ENCODE measurements around the gene MYL12A. TPM values are rescaled to one million over a fixed set of nuclear protein-coding genes. Genes with fewer than 3 reads are reported as not detected.

The MYL12A gene
- total and polyA plus RNA-seq, 2 experiments from 2014 or later = 206 to 502 TPM

- Histone ChIP-seq H3K27me3 (ENCODE audit: insufficient read depth) (no peaks in the 10 kb centered on the region), H3K27ac (ENCODE audit: low read depth) (no peak overlapping the region), H3K4me1 (ENCODE audit: insufficient read depth) (peaks cover 19% of the 10 kb centered on the region), H3K9me2 (ENCODE audit: insufficient read depth) (no peaks in the 10 kb centered on the region), H3F3A (replicated peaks; ENCODE audit: low read depth) (0 out of 2 replicates have a peak, but pooled peaks cover 6% of the 10 kb centered on the region), H4K20me1 (replicated peaks; ENCODE audit: insufficient read depth) (peaks cover 11% of the 10 kb centered on the region; the same call in 1 of the 2 replicates), H3K4me3 (no peak overlapping the region), H3K4me2 (peak overlapping the region; percentile 82; the same call in 1 of the 2 replicates), H3K36me3 (ENCODE audit: insufficient read depth) (peaks cover 7% of the 10 kb centered on the region), H3K79me2 (replicated peaks; ENCODE audit: insufficient read depth) (peaks cover 25% of the 10 kb centered on the region), H2AFZ (no peak overlapping the region)
- Mint-ChIP-seq H3K27me3 (ENCODE audit: insufficient read depth, low read depth, poor library complexity) (peaks cover 13% of the 10 kb centered on the region), H3K36me3 (ENCODE audit: low read depth) (peaks cover 34% of the 10 kb centered on the region), H3K4me1 (peaks cover 16% of the 10 kb centered on the region; the same call in 2 of the 3 replicates), H3K27ac (no peak overlapping the region), H3K4me3 (peak overlapping the region; percentile 23; the same call in 1 of the 3 replicates), H3K9me3 (peaks cover 27% of the 10 kb centered on the region)
- no peak for DNase-seq (ENCODE audit: low spot score)
- TF ChIP-seq NANOG (IDR thresholded peaks at IDR 0.05; ENCODE audit: borderline replicate concordance) = no peak
- TF ChIP-seq EZH2 (IDR thresholded peaks at IDR 0.05; ENCODE audit: low read depth, unreplicated experiment) = no peak
- TF ChIP-seq, protein P1, sequence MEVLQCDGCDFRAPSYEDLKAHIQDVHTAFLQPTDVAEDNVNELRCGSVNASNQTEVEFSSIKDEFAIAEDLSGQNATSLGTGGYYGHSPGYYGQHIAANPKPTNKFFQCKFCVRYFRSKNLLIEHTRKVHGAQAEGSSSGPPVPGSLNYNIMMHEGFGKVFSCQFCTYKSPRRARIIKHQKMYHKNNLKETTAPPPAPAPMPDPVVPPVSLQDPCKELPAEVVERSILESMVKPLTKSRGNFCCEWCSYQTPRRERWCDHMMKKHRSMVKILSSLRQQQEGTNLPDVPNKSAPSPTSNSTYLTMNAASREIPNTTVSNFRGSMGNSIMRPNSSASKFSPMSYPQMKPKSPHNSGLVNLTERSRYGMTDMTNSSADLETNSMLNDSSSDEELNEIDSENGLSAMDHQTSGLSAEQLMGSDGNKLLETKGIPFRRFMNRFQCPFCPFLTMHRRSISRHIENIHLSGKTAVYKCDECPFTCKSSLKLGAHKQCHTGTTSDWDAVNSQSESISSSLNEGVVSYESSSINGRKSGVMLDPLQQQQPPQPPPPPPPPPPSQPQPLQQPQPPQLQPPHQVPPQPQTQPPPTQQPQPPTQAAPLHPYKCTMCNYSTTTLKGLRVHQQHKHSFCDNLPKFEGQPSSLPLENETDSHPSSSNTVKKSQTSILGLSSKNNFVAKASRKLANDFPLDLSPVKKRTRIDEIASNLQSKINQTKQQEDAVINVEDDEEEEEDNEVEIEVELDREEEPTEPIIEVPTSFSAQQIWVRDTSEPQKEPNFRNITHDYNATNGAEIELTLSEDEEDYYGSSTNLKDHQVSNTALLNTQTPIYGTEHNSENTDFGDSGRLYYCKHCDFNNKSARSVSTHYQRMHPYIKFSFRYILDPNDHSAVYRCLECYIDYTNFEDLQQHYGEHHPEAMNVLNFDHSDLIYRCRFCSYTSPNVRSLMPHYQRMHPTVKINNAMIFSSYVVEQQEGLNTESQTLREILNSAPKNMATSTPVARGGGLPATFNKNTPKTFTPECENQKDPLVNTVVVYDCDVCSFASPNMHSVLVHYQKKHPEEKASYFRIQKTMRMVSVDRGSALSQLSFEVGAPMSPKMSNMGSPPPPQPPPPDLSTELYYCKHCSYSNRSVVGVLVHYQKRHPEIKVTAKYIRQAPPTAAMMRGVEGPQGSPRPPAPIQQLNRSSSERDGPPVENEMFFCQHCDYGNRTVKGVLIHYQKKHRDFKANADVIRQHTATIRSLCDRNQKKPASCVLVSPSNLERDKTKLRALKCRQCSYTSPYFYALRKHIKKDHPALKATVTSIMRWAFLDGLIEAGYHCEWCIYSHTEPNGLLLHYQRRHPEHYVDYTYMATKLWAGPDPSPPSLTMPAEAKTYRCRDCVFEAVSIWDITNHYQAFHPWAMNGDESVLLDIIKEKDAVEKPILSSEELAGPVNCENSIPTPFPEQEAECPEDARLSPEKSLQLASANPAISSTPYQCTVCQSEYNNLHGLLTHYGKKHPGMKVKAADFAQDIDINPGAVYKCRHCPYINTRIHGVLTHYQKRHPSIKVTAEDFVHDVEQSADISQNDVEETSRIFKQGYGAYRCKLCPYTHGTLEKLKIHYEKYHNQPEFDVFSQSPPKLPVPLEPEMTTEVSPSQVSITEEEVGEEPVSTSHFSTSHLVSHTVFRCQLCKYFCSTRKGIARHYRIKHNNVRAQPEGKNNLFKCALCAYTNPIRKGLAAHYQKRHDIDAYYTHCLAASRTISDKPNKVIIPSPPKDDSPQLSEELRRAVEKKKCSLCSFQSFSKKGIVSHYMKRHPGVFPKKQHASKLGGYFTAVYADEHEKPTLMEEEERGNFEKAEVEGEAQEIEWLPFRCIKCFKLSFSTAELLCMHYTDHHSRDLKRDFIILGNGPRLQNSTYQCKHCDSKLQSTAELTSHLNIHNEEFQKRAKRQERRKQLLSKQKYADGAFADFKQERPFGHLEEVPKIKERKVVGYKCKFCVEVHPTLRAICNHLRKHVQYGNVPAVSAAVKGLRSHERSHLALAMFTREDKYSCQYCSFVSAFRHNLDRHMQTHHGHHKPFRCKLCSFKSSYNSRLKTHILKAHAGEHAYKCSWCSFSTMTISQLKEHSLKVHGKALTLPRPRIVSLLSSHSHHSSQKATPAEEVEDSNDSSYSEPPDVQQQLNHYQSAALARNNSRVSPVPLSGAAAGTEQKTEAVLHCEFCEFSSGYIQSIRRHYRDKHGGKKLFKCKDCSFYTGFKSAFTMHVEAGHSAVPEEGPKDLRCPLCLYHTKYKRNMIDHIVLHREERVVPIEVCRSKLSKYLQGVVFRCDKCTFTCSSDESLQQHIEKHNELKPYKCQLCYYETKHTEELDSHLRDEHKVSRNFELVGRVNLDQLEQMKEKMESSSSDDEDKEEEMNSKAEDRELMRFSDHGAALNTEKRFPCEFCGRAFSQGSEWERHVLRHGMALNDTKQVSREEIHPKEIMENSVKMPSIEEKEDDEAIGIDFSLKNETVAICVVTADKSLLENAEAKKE (CRISPR knock-in tag; IDR thresholded peaks at IDR 0.05) = no peak
- TF ChIP-seq ZNF114 (CRISPR knock-in tag; IDR thresholded peaks at IDR 0.05) = no peak
- TF ChIP-seq JUNB (IDR thresholded peaks at IDR 0.05; ENCODE audit: unreplicated experiment) = no peak
- no peak for TF ChIP-seq CREB1 (CRISPR knock-in tag; IDR thresholded peaks at IDR 0.05; ENCODE audit: low read depth)
- TF ChIP-seq CTCF (conservative IDR thresholded peaks at IDR 0.05; ENCODE audit: low read depth in 2 of 2) = no peak
- no peak for TF ChIP-seq STAT1 (IDR thresholded peaks at IDR 0.05; ENCODE audit: unreplicated experiment)
- TF ChIP-seq ZNF331 (CRISPR knock-in tag; IDR thresholded peaks at IDR 0.05; ENCODE audit: low read depth) = no peak
- TF ChIP-seq REST (IDR thresholded peaks at IDR 0.05; ENCODE audit: unreplicated experiment) = no peak
- no peak for TF ChIP-seq POLR2AphosphoS5 (IDR thresholded peaks at IDR 0.05; ENCODE audit: low read depth)
- TF ChIP-seq ETS1 (IDR thresholded peaks at IDR 0.05) = no peak
- no peak for TF ChIP-seq EZH2phosphoT487 (IDR thresholded peaks at IDR 0.05; ENCODE audit: unreplicated experiment)
- no peak for ATAC-seq
Measured at GRCh38 chr18:3245185-3245564, 2.4 kb upstream of the MYL12A start.
